GM12878 (cell line): ENCODE results near the gene CLTCL1. TPM values are rescaled to one million over a fixed set of nuclear protein-coding genes. Genes with fewer than 3 reads are reported as not detected.

Experiments
- ATAC-seq: fragments of 200-7000 bp; cut with Tn5 transposase; 3 replicates; pipeline ENCODE4 v1.9.1; 2020; ENCODE audit warnings: mild to moderate bottlenecking, moderate library complexity
- BruUV-seq: library from RNA; stranded (reverse); fragments of 400-500 nt; replicated peaks from 2 replicates; lab custom pipeline; 2021; lab: Mats Ljungman, UMichigan
- CTCF ChIA-PET: fragments of 300-600 bp; sonication (Branson Sonifier 250); formaldehyde crosslinking; extraction: SDS; loops from one replicate; lab custom pipeline; 2021; ENCODE audit warnings: inconsistent platforms; lab: Yijun Ruan, JAX
- POLR2A ChIA-PET: fragments of 350-600 bp; formaldehyde crosslinking; extraction: SDS; loops from one replicate; lab custom pipeline; 2021; ENCODE audit warnings: inconsistent platforms; lab: Charles Lee
- RAD21 ChIA-PET: fragments of 300-600 bp; sonication (Branson Sonifier 250); formaldehyde crosslinking; loops from one replicate; lab custom pipeline; 2023; ENCODE audit warnings: antibody characterized with exemption; ENCODE audit not compliant: unreplicated experiment; lab: Charles Lee
- SMC1A ChIA-PET: fragments of 300-600 bp; sonication (Branson Sonifier 250); formaldehyde crosslinking; loops from one replicate; lab custom pipeline; 2023; ENCODE audit not compliant: unreplicated experiment, uncharacterized antibody; lab: Charles Lee
- DNase-seq: peaks from one replicate; pipeline ENCODE4 v3.0.0-alpha.2; 2011; ENCODE audit warnings: low read depth, low spot score
- FAIRE-seq: peaks from 3 replicates; lab custom pipeline; 2011; peaks lifted over from hg19 to GRCh38; lab: Jason Lieb, UNC
- H2AFZ ChIP-seq: 2 replicates; pipeline ENCODE4 v1.6.0; 2011; ENCODE audit warnings: low read depth, low read length, control low read depth; ENCODE audit not compliant: control insufficient read depth
- H3K27ac ChIP-seq: 2 replicates; pipeline ENCODE4 v1.5.1; 2011; ENCODE audit warnings: control low read depth; ENCODE audit not compliant: control insufficient read depth, insufficient read depth
- H3K27me3 ChIP-seq, 2 experiments: replicated peaks in 1 of 2; 2 replicates each; pipeline versions ENCODE4 v1.6.0 to v1.6.1; 2011; ENCODE audit warnings: low read length in 1 of 2; ENCODE audit not compliant: control insufficient read depth in 2 of 2, insufficient read depth in 2 of 2
- H3K36me3 ChIP-seq, 2 experiments: 2 replicates each; pipeline ENCODE4 v1.5.1; 2011; ENCODE audit warnings: low read length in 1 of 2; ENCODE audit not compliant: control insufficient read depth in 2 of 2, insufficient read depth in 2 of 2
- H3K4me1 ChIP-seq: 2 replicates; pipeline ENCODE4 v1.6.1; 2011; ENCODE audit warnings: mild to moderate bottlenecking, low read length, moderate library complexity, mixed read lengths; ENCODE audit not compliant: control insufficient read depth, insufficient read depth
- H3K4me2 ChIP-seq: 2 replicates; pipeline ENCODE4 v1.6.0; 2011; ENCODE audit warnings: control low read depth; ENCODE audit not compliant: control insufficient read depth, insufficient read depth
- H3K4me3 ChIP-seq: fragments of 200-600 bp; sonication (generic); 2 replicates; pipeline ENCODE4 v1.5.1; 2016
- H3K79me2 ChIP-seq: 2 replicates; pipeline ENCODE4 v1.6.0; 2011; ENCODE audit warnings: low read length; ENCODE audit not compliant: control insufficient read depth, insufficient read depth
- H3K9ac ChIP-seq: 2 replicates; pipeline ENCODE4 v1.8.0; 2011; ENCODE audit warnings: low read length, control low read depth, mixed read lengths; ENCODE audit not compliant: control insufficient read depth, insufficient read depth
- H3K9me3 ChIP-seq: replicated peaks from 3 replicates; pipeline ENCODE4 v1.5.1; 2011; ENCODE audit warnings: mild to moderate bottlenecking, low read length; ENCODE audit not compliant: control insufficient read depth, insufficient read depth
- H4K20me1 ChIP-seq: 2 replicates; pipeline ENCODE4 v1.6.0; 2011; ENCODE audit not compliant: control insufficient read depth, insufficient read depth
- ATF7 ChIP-seq: fragments of 450-650 bp; IDR thresholded peaks from 2 replicates; pipeline ENCODE4 v1.6.1; 2016; ENCODE audit warnings: low read depth, mild to moderate bottlenecking
- CBX3 ChIP-seq: fragments of 200-600 bp; sonication (generic); IDR thresholded peaks from 2 replicates; pipeline ENCODE4 v1.6.1; 2016; ENCODE audit warnings: low read depth, borderline replicate concordance
- EGR1 ChIP-seq, 2 experiments: IDR thresholded peaks; 1 replicate in 1 of 2; 2 replicates in 1 of 2; pipeline ENCODE4 v1.6.1; 2011 to 2012; ENCODE audit warnings: low read depth in 2 of 2, low read length in 2 of 2, borderline replicate concordance in 1 of 2, mild to moderate bottlenecking in 1 of 2, moderate library complexity in 1 of 2
- FOXM1 ChIP-seq: IDR thresholded peaks from 2 replicates; pipeline ENCODE4 v1.6.1; 2012; ENCODE audit warnings: low read depth, mild to moderate bottlenecking, inconsistent platforms, low read length, moderate library complexity
- GATAD2B ChIP-seq: fragments of 450-650 bp; conservative IDR thresholded peaks from 2 replicates; pipeline ENCODE4 v1.6.1; 2017; ENCODE audit warnings: low read depth, mild to moderate bottlenecking, moderate library complexity
- IKZF1 ChIP-seq: fragments of 450-650 bp; conservative IDR thresholded peaks from 2 replicates; pipeline ENCODE4 v1.6.1; 2017; ENCODE audit warnings: antibody characterized with exemption, mild to moderate bottlenecking
- IKZF2 ChIP-seq, 2 experiments: fragments of 450-650 bp; IDR thresholded peaks; 2 replicates each; pipeline ENCODE4 v1.6.1; 2017; ENCODE audit warnings: mild to moderate bottlenecking in 2 of 2, moderate library complexity in 2 of 2
- LARP7 ChIP-seq: fragments of 450-650 bp; IDR thresholded peaks from 2 replicates; pipeline ENCODE4 v1.6.1; 2017; ENCODE audit warnings: mild to moderate bottlenecking
- MTA2 ChIP-seq: fragments of 450-650 bp; IDR thresholded peaks from 2 replicates; pipeline ENCODE4 v1.6.1; 2016; ENCODE audit warnings: low read depth, mild to moderate bottlenecking, moderate library complexity
- PAX8 ChIP-seq: fragments of 450-650 bp; IDR thresholded peaks from 2 replicates; pipeline ENCODE4 v1.6.1; 2017; ENCODE audit warnings: mild to moderate bottlenecking, moderate library complexity
- RAD21 ChIP-seq: IDR thresholded peaks from 2 replicates; pipeline ENCODE4 v1.6.1; 2011; ENCODE audit warnings: mild to moderate bottlenecking, low read depth, low read length, moderate library complexity; ENCODE audit not compliant: insufficient read depth
- RBBP5 ChIP-seq: fragments of 200-600 bp; sonication (generic); conservative IDR thresholded peaks from 2 replicates; pipeline ENCODE4 v1.6.1; 2016
- SMAD5 ChIP-seq: IDR thresholded peaks from 2 replicates; pipeline ENCODE4 v1.6.1; 2016; ENCODE audit warnings: antibody characterized with exemption, low read depth
- SMC3 ChIP-seq: IDR thresholded peaks from 2 replicates; pipeline ENCODE4 v1.6.1; 2011; ENCODE audit warnings: low read length, improper control_type of control experiment, borderline replicate concordance
- SP1 ChIP-seq: IDR thresholded peaks from one replicate; pipeline ENCODE4 v1.6.1; 2011; ENCODE audit warnings: low read depth, low read length
- SRF ChIP-seq, 2 experiments: IDR thresholded peaks; 2 replicates each; pipeline ENCODE4 v1.6.1; 2011; ENCODE audit warnings: low read depth in 2 of 2, low read length in 2 of 2, mild to moderate bottlenecking in 1 of 2, moderate library complexity in 1 of 2
- TARDBP ChIP-seq: IDR thresholded peaks from 2 replicates; pipeline ENCODE4 v1.6.1; 2016; ENCODE audit warnings: borderline replicate concordance
- ZBED1 ChIP-seq: IDR thresholded peaks from 2 replicates; pipeline ENCODE4 v1.6.1; 2016; ENCODE audit warnings: borderline replicate concordance
- WGBS: methylation state at CpG from one replicate; pipeline ENCODE4 v1.1.6; 2016; ENCODE audit warnings: low lambda C conversion rate; ENCODE audit not compliant: insufficient replicate concordance, insufficient coverage; ENCODE audit errors: missing lambda C conversion rate; 5-methylcytosine and 5-hydroxymethylcytosine counted together
- in situ Hi-C: fragments of 300-500 bp; cut with MboI; formaldehyde crosslinking; loops from 9 replicates; pipeline ENCODE4 v1.14.3; 2018; ENCODE audit warnings: mixed read lengths
- intact Hi-C: fragments of 100-400 bp; cut with micrococcal nuclease; formaldehyde crosslinking; loops from one replicate; pipeline ENCODE4 v1.14.2; 2022; ENCODE audit not compliant: unreplicated experiment
- polyA plus RNA-seq, 11 experiments: library from polyadenylated mRNA; depleted of rRNA in 4 of 11; unstranded in 6 of 11; stranded (reverse) in 5 of 11; fragments of >200 nt; fragmentation: Nextera tagmentation in 4 of 11; fragmentation: Illumina TruSeq in 1 of 11; extraction: Ambion mirVana in 4 of 11; extraction: Trizol in 1 of 11; gene quantifications; 1 replicate in 1 of 11; 2 replicates in 10 of 11; pipeline versions ENCODE4 v1.2.1 to v1.2.3, GENCODE V29; 2011 to 2016; ENCODE audit warnings: inconsistent platforms in 2 of 11, missing spikeins in 2 of 11, low read depth in 1 of 11
- total RNA-seq, 4 experiments: library from RNA; depleted of rRNA in 3 of 4; stranded (reverse); fragments of >200 nt in 3 of 4; fragmentation: Illumina TruSeq in 1 of 4; extraction: Trizol in 1 of 4; gene quantifications; 2 replicates each; pipeline versions ENCODE4 v1.2.1 to v1.2.3, GENCODE V29; 2013 to 2021

CLTCL1 gene
- total and polyA plus RNA-seq, 10 of the 15 experiments (the other 5 are each of a cell fraction or from before 2014, with no cell fraction given), result under 0.01 to 0.35 (median 0.12) TPM; not detected in 2

GRCh38 chr22:19233189-19233661 is 58.3 kb downstream of the CLTCL1 start:
- no peaks in the 10 kb centered on the region for H3K9me3 ChIP-seq
- no peak for ATAC-seq
- H3K4me3 ChIP-seq, result no peak overlapping the region
- H3K79me2 ChIP-seq, result no peaks in the 10 kb centered on the region
- no peak overlapping the region for H3K4me2 ChIP-seq
- H3K27me3 ChIP-seq, result peaks cover 2 to 15% of the 10 kb centered on the region in 2 experiments
- no peak for TF ChIP-seq RAD21
- TF ChIP-seq, all 136 proteins: peak for 0
- in situ Hi-C loops, result no loop called here
- SMC1A ChIA-PET, result interaction anchor here (1.0 kb wide), 1 partner anchor 8 kb away, joined by 3 read pairs; no protein-coding TSS in a partner anchor
- no peak for DNase-seq
- no peak overlapping the region for H3K27ac ChIP-seq
- H3K4me1 ChIP-seq, result no peaks in the 10 kb centered on the region
- intact Hi-C loops, result no loop called here
- FAIRE-seq, result no peak
- H2AFZ ChIP-seq, result no peak overlapping the region
- POLR2A ChIA-PET, result no interaction called here
- no peak overlapping the region for H3K9ac ChIP-seq
- CTCF ChIA-PET, result no interaction called here
- RAD21 ChIA-PET, result no interaction called here
- WGBS, result 49% methylated on average over 11 of the region's 11 CpGs
- no TSS peak for BruUV-seq
- H3K36me3 ChIP-seq, result no peaks in the 10 kb centered on the region
- no peaks in the 10 kb centered on the region for H4K20me1 ChIP-seq

GRCh38 chr22:19232623-19233022 is 58.9 kb downstream of the CLTCL1 start:
- Histone ChIP-seq H4K20me1 (no peaks in the 10 kb centered on the region), H3K27ac (no peak overlapping the region), H3K36me3 (no peaks in the 10 kb centered on the region), H3K27me3 (peaks cover 2 to 15% of the 10 kb centered on the region in 2 experiments), H3K79me2 (no peaks in the 10 kb centered on the region), H3K4me2 (no peak overlapping the region), H2AFZ (no peak overlapping the region), H3K4me3 (no peak overlapping the region), H3K9ac (no peak overlapping the region), H3K9me3 (no peaks in the 10 kb centered on the region), H3K4me1 (no peaks in the 10 kb centered on the region)
- 0% methylated on average over 2 of the region's 2 CpGs for WGBS
- intact Hi-C loops, result no loop called here
- TF ChIP-seq SMAD5, result no peak
- TF ChIP-seq RBBP5, result no peak
- no peak for TF ChIP-seq CBX3
- no peak for TF ChIP-seq IKZF2 (IDR thresholded peaks at IDR 0.05)
- no peak for TF ChIP-seq MTA2
- no peak for TF ChIP-seq GATAD2B
- no peak for TF ChIP-seq ZBED1
- no peak for TF ChIP-seq IKZF1
- no peak for TF ChIP-seq PAX8
- no peak for TF ChIP-seq LARP7
- no peak for TF ChIP-seq TARDBP
- TF ChIP-seq SMC3, result no peak
- no peak for TF ChIP-seq SP1
- no peak for TF ChIP-seq FOXM1
- TF ChIP-seq EGR1 (IDR thresholded peaks at IDR 0.05; ENCODE audit: borderline replicate concordance in 1 of 2, low read depth in 2 of 2, low read length in 2 of 2), result no peak
- TF ChIP-seq SRF (IDR thresholded peaks at IDR 0.05; ENCODE audit: low read depth in 2 of 2, low read length in 2 of 2), result no peak
- no peak for TF ChIP-seq ATF7
- SMC1A ChIA-PET, result interaction anchor here (1.0 kb wide), 1 partner anchor 9 kb away, joined by 3 read pairs; no protein-coding TSS in a partner anchor
- RAD21 ChIA-PET, result no interaction called here
- no peak for ATAC-seq
- POLR2A ChIA-PET, result no interaction called here
- no peak for FAIRE-seq
- BruUV-seq, result no TSS peak
- no peak for DNase-seq
- in situ Hi-C loops, result no loop called here
- CTCF ChIA-PET, result no interaction called here
